NB4 (cell line): ENCODE results near the gene DIP2C.

Experiments
- CTCF ChIP-seq: IDR thresholded peaks from one replicate; pipeline ENCODE4 v1.5.1; 2012; ENCODE audit warnings: low read depth, low read length
- MAX ChIP-seq: IDR thresholded peaks from 2 replicates; pipeline ENCODE4 v1.6.1; 2011; ENCODE audit warnings: low read depth, low read length
- POLR2A ChIP-seq: IDR thresholded peaks from 2 replicates; pipeline ENCODE4 v1.6.1; 2011; ENCODE audit warnings: mild to moderate bottlenecking; ENCODE audit not compliant: insufficient read length; ENCODE audit errors: extremely low read depth

GRCh38 chr10:601660-601963 lies 87.9 kb downstream of the DIP2C start:
- no peak for TF ChIP-seq CTCF
- TF ChIP-seq POLR2A = no peak
- TF ChIP-seq MAX = no peak
